Testis (tissue), 2 donors: ENCODE measurements around the gene CARF.

Experiments
- CTCF ChIP-seq, 3 experiments: fragments of 450-650 bp in 2 of 3; fragments of 200-600 bp in 1 of 3; sonication (generic) in 1 of 3; IDR thresholded peaks; one replicate each; pipeline ENCODE4 v1.5.1; 2016 to 2019; ENCODE audit warnings: antibody characterized with exemption in 3 of 3, mild to moderate bottlenecking in 2 of 3, moderate library complexity in 1 of 3
- POLR2A ChIP-seq: fragments of 450-650 bp; IDR thresholded peaks from one replicate; pipeline ENCODE4 v1.6.1; 2017; ENCODE audit warnings: antibody characterized with exemption, mild to moderate bottlenecking, moderate library complexity

GRCh38 chr2:202982779-202983491 is 70.9 kb downstream of the CARF start:
- TF ChIP-seq POLR2A (no peak), CTCF (IDR thresholded peaks at IDR 0.05) (no peak)
